H1 (cell line): ENCODE data around the gene CCNE1.

ENCODE experiments used
- GTF2F1 ChIP-seq: IDR thresholded peaks from 2 replicates; pipeline ENCODE4 v1.6.1; 2012; ENCODE audit warnings: low read depth, low read length, improper control_type of control experiment, borderline replicate concordance
- HDAC2 ChIP-seq, 2 experiments: fragments of 300-600 bp in 1 of 2; sonication (generic) in 1 of 2; IDR thresholded peaks; 2 replicates each; pipeline ENCODE4 v1.6.1; 2011 to 2012; ENCODE audit warnings: low read depth in 2 of 2, low read length in 2 of 2, mild to moderate bottlenecking in 2 of 2, moderate library complexity in 2 of 2, borderline replicate concordance in 1 of 2, inconsistent platforms in 1 of 2
- RBBP5 ChIP-seq: IDR thresholded peaks from 2 replicates; pipeline ENCODE4 v1.7.1; 2012; ENCODE audit warnings: low read depth, mild to moderate bottlenecking, inconsistent platforms, low read length, moderate library complexity, borderline replicate concordance
- RFX5 ChIP-seq: IDR thresholded peaks from 2 replicates; pipeline ENCODE4 v1.6.1; 2011; ENCODE audit warnings: low read depth, low read length, improper control_type of control experiment, borderline replicate concordance
- SP2 ChIP-seq: IDR thresholded peaks from 2 replicates; pipeline ENCODE4 v1.6.1; 2012; ENCODE audit warnings: mild to moderate bottlenecking, low read length, inconsistent platforms
- TAF1 ChIP-seq: IDR thresholded peaks from 2 replicates; pipeline ENCODE4 v1.6.1; 2011; ENCODE audit warnings: mild to moderate bottlenecking, low read depth, low read length
- TCF12 ChIP-seq: IDR thresholded peaks from 2 replicates; pipeline ENCODE4 v1.6.1; 2011; ENCODE audit warnings: low read depth, mild to moderate bottlenecking, low read length
- TF ChIP-seq, protein P1 (sequence below), 3 experiments: IDR thresholded peaks; 1 replicate in 2 of 3; 2 replicates in 1 of 3; pipeline versions ENCODE4 v1.5.1 to v1.6.1; 2011; ENCODE audit warnings: low read length in 3 of 3, mild to moderate bottlenecking in 3 of 3, inconsistent platforms in 2 of 3, low read depth in 1 of 3, moderate library complexity in 1 of 3; ENCODE audit not compliant: insufficient read depth in 1 of 3; ENCODE audit errors: control extremely low read depth in 1 of 3
- TF ChIP-seq, protein P2 (sequence below): IDR thresholded peaks from 2 replicates; pipeline ENCODE4 v1.6.1; 2011; ENCODE audit warnings: low read length, improper control_type of control experiment

DNA sequence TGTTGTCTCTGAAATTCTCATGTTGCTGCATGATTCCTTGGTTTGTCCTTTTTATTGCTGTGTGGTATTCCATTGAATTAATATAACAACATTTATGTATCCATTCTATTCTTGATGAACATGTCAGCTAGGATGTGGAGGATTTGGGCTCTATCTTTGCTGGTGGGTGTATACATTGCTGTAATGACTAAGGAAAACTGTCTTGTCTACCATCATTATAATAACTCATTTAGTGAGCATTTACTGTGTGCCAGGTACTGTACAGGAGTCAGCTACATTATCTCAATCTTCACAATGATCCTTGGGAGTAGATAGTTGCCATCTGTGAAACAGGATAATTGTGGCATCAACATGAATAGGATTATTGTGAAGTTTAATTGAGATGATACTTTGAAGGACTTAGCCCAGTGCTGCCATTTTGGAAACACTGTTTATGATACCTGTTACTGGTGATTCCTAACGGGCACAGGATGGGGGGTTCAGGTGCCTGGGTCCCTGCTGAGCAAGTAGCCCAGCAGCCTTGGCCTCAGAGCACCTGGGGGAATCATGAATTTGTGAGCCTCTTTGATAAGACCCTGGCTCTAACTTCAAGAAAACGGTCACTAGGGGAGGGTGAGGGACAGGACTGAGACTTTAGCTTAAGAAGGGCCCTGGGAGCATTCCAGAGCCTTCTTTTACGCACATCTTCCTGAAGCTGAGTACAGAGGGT, 1.8 kb upstream of the CCNE1 start:
- TF ChIP-seq SP2 = no peak
- no peak for TF ChIP-seq RBBP5
- TF ChIP-seq TAF1 = no peak
- TF ChIP-seq, protein P1, sequence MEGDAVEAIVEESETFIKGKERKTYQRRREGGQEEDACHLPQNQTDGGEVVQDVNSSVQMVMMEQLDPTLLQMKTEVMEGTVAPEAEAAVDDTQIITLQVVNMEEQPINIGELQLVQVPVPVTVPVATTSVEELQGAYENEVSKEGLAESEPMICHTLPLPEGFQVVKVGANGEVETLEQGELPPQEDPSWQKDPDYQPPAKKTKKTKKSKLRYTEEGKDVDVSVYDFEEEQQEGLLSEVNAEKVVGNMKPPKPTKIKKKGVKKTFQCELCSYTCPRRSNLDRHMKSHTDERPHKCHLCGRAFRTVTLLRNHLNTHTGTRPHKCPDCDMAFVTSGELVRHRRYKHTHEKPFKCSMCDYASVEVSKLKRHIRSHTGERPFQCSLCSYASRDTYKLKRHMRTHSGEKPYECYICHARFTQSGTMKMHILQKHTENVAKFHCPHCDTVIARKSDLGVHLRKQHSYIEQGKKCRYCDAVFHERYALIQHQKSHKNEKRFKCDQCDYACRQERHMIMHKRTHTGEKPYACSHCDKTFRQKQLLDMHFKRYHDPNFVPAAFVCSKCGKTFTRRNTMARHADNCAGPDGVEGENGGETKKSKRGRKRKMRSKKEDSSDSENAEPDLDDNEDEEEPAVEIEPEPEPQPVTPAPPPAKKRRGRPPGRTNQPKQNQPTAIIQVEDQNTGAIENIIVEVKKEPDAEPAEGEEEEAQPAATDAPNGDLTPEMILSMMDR (IDR thresholded peaks at IDR 0.05; ENCODE audit: control extremely low read depth in 1 of 3, insufficient read depth in 1 of 3, low read depth in 1 of 3, low read length in 3 of 3) = no peak
- TF ChIP-seq GTF2F1 = no peak
- no peak for TF ChIP-seq HDAC2 (IDR thresholded peaks at IDR 0.05; ENCODE audit: borderline replicate concordance in 1 of 2, low read depth in 2 of 2, low read length in 2 of 2)
- no peak for TF ChIP-seq RFX5
- TF ChIP-seq, protein P2, sequence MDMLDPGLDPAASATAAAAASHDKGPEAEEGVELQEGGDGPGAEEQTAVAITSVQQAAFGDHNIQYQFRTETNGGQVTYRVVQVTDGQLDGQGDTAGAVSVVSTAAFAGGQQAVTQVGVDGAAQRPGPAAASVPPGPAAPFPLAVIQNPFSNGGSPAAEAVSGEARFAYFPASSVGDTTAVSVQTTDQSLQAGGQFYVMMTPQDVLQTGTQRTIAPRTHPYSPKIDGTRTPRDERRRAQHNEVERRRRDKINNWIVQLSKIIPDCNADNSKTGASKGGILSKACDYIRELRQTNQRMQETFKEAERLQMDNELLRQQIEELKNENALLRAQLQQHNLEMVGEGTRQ = no peak
- no peak for TF ChIP-seq TCF12
